K562 (cell line): ENCODE results near the gene SCUBE2. TPM values are rescaled to one million over a fixed set of nuclear protein-coding genes. Genes with fewer than 3 reads are reported as not detected.

Source experiments
- EHMT2 ChIP-seq: fragments of 450-650 bp; IDR thresholded peaks from 2 replicates; pipeline ENCODE4 v1.6.1; 2018; ENCODE audit warnings: antibody characterized with exemption
- HDAC6 ChIP-seq: IDR thresholded peaks from 2 replicates; pipeline ENCODE4 v1.6.1; 2012; ENCODE audit warnings: low read depth, mild to moderate bottlenecking, control low read depth, inconsistent platforms, low read length, moderate library complexity
- HDAC8 ChIP-seq: fragments of 450-650 bp; IDR thresholded peaks from 2 replicates; pipeline ENCODE4 v1.6.1; 2016; ENCODE audit warnings: mild to moderate bottlenecking, missing genetic modification characterization, moderate library complexity, missing compliant biosample characterization
- HDGF ChIP-seq: fragments of 450-650 bp; IDR thresholded peaks from 2 replicates; pipeline ENCODE4 v1.6.1; 2016
- RCOR1 ChIP-seq, 2 experiments: IDR thresholded peaks; 2 replicates each; pipeline ENCODE4 v1.6.1; 2012; ENCODE audit warnings: low read depth in 2 of 2, low read length in 2 of 2, borderline replicate concordance in 1 of 2, improper control_type of control experiment in 1 of 2
- ZBTB1 ChIP-seq: sonication (generic); formaldehyde crosslinking; IDR thresholded peaks from 2 replicates; pipeline ENCODE4 v1.8.1; 2023; ENCODE audit warnings: missing genetic modification reagents, low read depth, mild to moderate bottlenecking, borderline replicate concordance
- ZNF318 ChIP-seq, 2 experiments: fragments of 450-650 bp; IDR thresholded peaks; 2 replicates each; pipeline ENCODE4 v1.6.1; 2016; ENCODE audit warnings: mild to moderate bottlenecking in 2 of 2, borderline replicate concordance in 1 of 2, low read depth in 1 of 2, moderate library complexity in 1 of 2
- ZNF764 ChIP-seq: fragments of 250-450 bp; sonication (Bioruptor Pico); IDR thresholded peaks from 2 replicates; pipeline ENCODE4 v1.4.0; 2020; ENCODE audit warnings: low read depth, mild to moderate bottlenecking, moderate library complexity
- ZNF766 ChIP-seq: fragments of 200-800 bp; sonication (Bioruptor generic); conservative IDR thresholded peaks from 2 replicates; pipeline ENCODE4 v1.6.1; 2016; ENCODE audit warnings: missing genetic modification characterization, missing compliant biosample characterization
- ZSCAN32 ChIP-seq: fragments of 450-650 bp; formaldehyde crosslinking; IDR thresholded peaks from 2 replicates; pipeline ENCODE4 v1.4.0; 2020; ENCODE audit warnings: mild to moderate bottlenecking, moderate library complexity
- polyA plus RNA-seq, 8 experiments: library from polyadenylated mRNA; depleted of rRNA in 4 of 8; stranded (reverse) in 5 of 8; unstranded in 3 of 8; fragments of >200 nt; fragmentation: Nextera tagmentation in 2 of 8; fragmentation: Illumina TruSeq in 1 of 8; extraction: Ambion mirVana in 2 of 8; extraction: Trizol in 1 of 8; gene quantifications; 2 replicates each; pipeline versions ENCODE4 v1.2.1 to v1.2.3, GENCODE V29; 2011 to 2014; ENCODE audit warnings: inconsistent platforms in 1 of 8, missing spikeins in 1 of 8
- total RNA-seq, 7 experiments: library from RNA; depleted of rRNA in 6 of 7; stranded (reverse); fragments of >200 nt in 6 of 7; fragmentation: Illumina TruSeq in 2 of 7; extraction: Trizol in 2 of 7; gene quantifications; 2 replicates each; pipeline versions ENCODE4 v1.2.1 to v1.2.3, GENCODE V29; 2011 to 2021; ENCODE audit warnings: low replicate concordance in 1 of 7
- TF ChIP-seq, protein P1 (sequence below): fragments of 250-450 bp; sonication (Bioruptor Pico); IDR thresholded peaks from 2 replicates; pipeline ENCODE4 v1.6.1; 2021; ENCODE audit warnings: mild to moderate bottlenecking
- TF ChIP-seq, protein P2 (sequence below): sonication (generic); IDR thresholded peaks from 2 replicates; pipeline ENCODE4 v1.6.1; 2016

SCUBE2 gene
- total and polyA plus RNA-seq, 9 of the 15 experiments (the other 6 are each of a cell fraction or from before 2014, with no cell fraction given), result 0.06 to 0.40 (median 0.07) TPM; not detected in 6

- TF ChIP-seq ZNF318 (IDR thresholded peaks at IDR 0.05; ENCODE audit: borderline replicate concordance in 1 of 2, low read depth in 1 of 2) (no peak), HDAC6 (no peak), RCOR1 (IDR thresholded peaks at IDR 0.05; ENCODE audit: borderline replicate concordance in 1 of 2, low read depth in 2 of 2, low read length in 2 of 2) (no peak), HDAC8 (no peak), ZSCAN32 (CRISPR knock-in tag) (no peak), ZBTB1 (CRISPR knock-in tag) (no peak), EHMT2 (no peak), ZNF766 (no peak), HDGF (no peak), ZNF764 (CRISPR knock-in tag) (no peak)
- TF ChIP-seq, protein P1, sequence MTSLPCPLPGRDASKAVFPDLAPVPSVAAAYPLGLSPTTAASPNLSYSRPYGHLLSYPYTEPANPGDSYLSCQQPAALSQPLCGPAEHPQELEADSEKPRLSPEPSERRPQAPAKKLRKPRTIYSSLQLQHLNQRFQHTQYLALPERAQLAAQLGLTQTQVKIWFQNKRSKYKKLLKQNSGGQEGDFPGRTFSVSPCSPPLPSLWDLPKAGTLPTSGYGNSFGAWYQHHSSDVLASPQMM (CRISPR knock-in tag), result no peak
- TF ChIP-seq, protein P2, sequence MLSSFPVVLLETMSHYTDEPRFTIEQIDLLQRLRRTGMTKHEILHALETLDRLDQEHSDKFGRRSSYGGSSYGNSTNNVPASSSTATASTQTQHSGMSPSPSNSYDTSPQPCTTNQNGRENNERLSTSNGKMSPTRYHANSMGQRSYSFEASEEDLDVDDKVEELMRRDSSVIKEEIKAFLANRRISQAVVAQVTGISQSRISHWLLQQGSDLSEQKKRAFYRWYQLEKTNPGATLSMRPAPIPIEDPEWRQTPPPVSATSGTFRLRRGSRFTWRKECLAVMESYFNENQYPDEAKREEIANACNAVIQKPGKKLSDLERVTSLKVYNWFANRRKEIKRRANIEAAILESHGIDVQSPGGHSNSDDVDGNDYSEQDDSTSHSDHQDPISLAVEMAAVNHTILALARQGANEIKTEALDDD, result no peak
- TF ChIP-seq, all 486 proteins: peak for 0
These were observed 10.2 kb downstream of the SCUBE2 start (continued) for GRCh38 chr11:9081153-9081552.
